B cell (primary cell): Measurements from ENCODE around the gene HDLBP. TPM values are rescaled to one million over a fixed set of nuclear protein-coding genes. Genes with fewer than 3 reads are reported as not detected.
"Not testable (repeated sequence)": the region's sequence is repeated elsewhere in the genome, so short reads cannot be mapped to it uniquely, and the experiment has no call there.

Experiments
- ATAC-seq: fragments of 200-7000 bp; cut with Tn5 transposase; one replicate; pipeline ENCODE4 v1.10.0; 2021; ENCODE audit warnings: low read depth, mild to moderate bottlenecking, moderate number of reproducible peaks, moderate library complexity
- CTCF ChIA-PET: fragments of 350-600 bp; sonication (Branson Sonifier 250); formaldehyde crosslinking; loops from one replicate; lab custom pipeline; 2021; ENCODE audit warnings: antibody characterized with exemption, inconsistent platforms; lab: Charles Lee
- POLR2A ChIA-PET: fragments of 350-600 bp; sonication (Branson Sonifier 250); formaldehyde crosslinking; loops from one replicate; lab custom pipeline; 2021; ENCODE audit warnings: antibody characterized with exemption; lab: Charles Lee
- DNase-seq: peaks from one replicate; pipeline ENCODE4 v3.0.0; 2013
- H2AFZ ChIP-seq: 2 replicates; pipeline ENCODE4 v1.6.1; 2012; ENCODE audit warnings: mild to moderate bottlenecking, low read depth, low read length; ENCODE audit not compliant: insufficient read depth, poor library complexity, severe bottlenecking
- H3K27ac ChIP-seq, 2 donors: 1 replicate in 1 of 2; 2 replicates in 1 of 2; pipeline ENCODE4 v1.5.1; 2012 to 2013; ENCODE audit warnings: low read length in 2 of 2, mild to moderate bottlenecking in 2 of 2, moderate library complexity in 1 of 2
- H3K27me3 ChIP-seq, 4 experiments: fragments of 200-600 bp in 1 of 4; sonication (generic) in 1 of 4; replicated peaks in 1 of 4; 1 replicate in 2 of 4; 2 replicates in 2 of 4; pipeline versions ENCODE4 v1.6.1 to v1.7.0; 2013 to 2016; ENCODE audit warnings: low read length in 3 of 4, mild to moderate bottlenecking in 2 of 4, mixed read lengths in 1 of 4, moderate library complexity in 1 of 4; ENCODE audit not compliant: insufficient read depth in 4 of 4, control insufficient read depth in 3 of 4; ENCODE audit errors: control extremely low read depth in 1 of 4
- H3K36me3 ChIP-seq, 2 experiments: replicated peaks in 1 of 2; 1 replicate in 1 of 2; 2 replicates in 1 of 2; pipeline versions ENCODE4 v1.6.1 to v1.7.1; 2013; ENCODE audit warnings: low read length in 1 of 2; ENCODE audit not compliant: insufficient read depth in 2 of 2, control insufficient read depth in 1 of 2; ENCODE audit errors: control extremely low read depth in 1 of 2, extremely low read depth in 1 of 2
- H3K4me1 ChIP-seq, 2 donors: fragments of 200-600 bp in 1 of 2; sonication (generic) in 1 of 2; 1 replicate in 1 of 2; 2 replicates in 1 of 2; pipeline versions ENCODE4 v1.5.1 to v1.6.1; 2013 to 2017; ENCODE audit warnings: low read length in 2 of 2; ENCODE audit not compliant: control insufficient read depth in 2 of 2, insufficient read depth in 2 of 2
- H3K4me2 ChIP-seq: replicated peaks from 2 replicates; pipeline ENCODE3; 2012; ENCODE audit warnings: mild to moderate bottlenecking, low read depth, low read length; ENCODE audit not compliant: poor library complexity, severe bottlenecking
- H3K4me3 ChIP-seq, 5 experiments: fragments of 200-600 bp in 1 of 5; sonication (generic) in 1 of 5; 1 replicate in 3 of 5; 2 replicates in 2 of 5; pipeline versions ENCODE4 v1.5.1 to v1.7.0; 2011 to 2016; ENCODE audit warnings: low read length in 4 of 5, mild to moderate bottlenecking in 4 of 5, low read depth in 2 of 5, control low read depth in 1 of 5, moderate library complexity in 1 of 5; ENCODE audit not compliant: insufficient read depth in 1 of 5; ENCODE audit errors: control extremely low read depth in 1 of 5, extremely low read depth in 1 of 5
- H3K79me2 ChIP-seq: fragments of 200-600 bp; sonication (generic); one replicate; pipeline ENCODE4 v1.6.0; 2016; ENCODE audit warnings: low read length; ENCODE audit not compliant: control insufficient read depth, insufficient read depth
- H3K9ac ChIP-seq: fragments of 200-600 bp; sonication (generic); 2 replicates; pipeline ENCODE4 v1.6.1; 2017; ENCODE audit warnings: mild to moderate bottlenecking, low read length, moderate library complexity
- H3K9me3 ChIP-seq, 3 donors: one replicate each; pipeline versions ENCODE4 v1.6.1 to v1.7.1; 2013; ENCODE audit warnings: low read length in 2 of 3; ENCODE audit not compliant: control insufficient read depth in 2 of 3, insufficient read depth in 1 of 3; ENCODE audit errors: control extremely low read depth in 1 of 3
- H4K20me1 ChIP-seq: 2 replicates; pipeline ENCODE4 v1.6.0; 2012; ENCODE audit warnings: mild to moderate bottlenecking, low read length; ENCODE audit not compliant: insufficient read depth, control insufficient read depth, poor library complexity, severe bottlenecking
- H3K27ac Mint-ChIP-seq: one replicate; pipeline ENCODE4 v1.8.0; 2021; ENCODE audit warnings: mixed read lengths
- H3K27me3 Mint-ChIP-seq: one replicate; pipeline ENCODE4 v1.8.0; 2021; ENCODE audit warnings: mixed read lengths
- H3K4me1 Mint-ChIP-seq: one replicate; pipeline ENCODE4 v1.8.0; 2021; ENCODE audit warnings: mixed read lengths
- H3K4me3 Mint-ChIP-seq: one replicate; pipeline ENCODE4 v1.8.0; 2021; ENCODE audit warnings: mixed read lengths
- H3K9me3 Mint-ChIP-seq: one replicate; pipeline ENCODE4 v1.8.0; 2022; ENCODE audit warnings: mixed read lengths; ENCODE audit not compliant: insufficient read depth
- CTCF ChIP-seq: fragments of 200-600 bp; IDR thresholded peaks from one replicate; pipeline ENCODE4 v1.8.0; 2022; ENCODE audit warnings: antibody characterized with exemption, mild to moderate bottlenecking
- EZH2 ChIP-seq: IDR thresholded peaks from 2 replicates; pipeline ENCODE4 v1.6.1; 2012; ENCODE audit warnings: borderline replicate concordance, low read depth, mild to moderate bottlenecking, moderate library complexity, low read length; ENCODE audit not compliant: insufficient read depth, poor library complexity, severe bottlenecking
- WGBS: methylation state at CpG from one replicate; pipeline ENCODE4 v1.1.5; 2013; ENCODE audit warnings: missing lambda C conversion rate; ENCODE audit not compliant: insufficient coverage; 5-methylcytosine and 5-hydroxymethylcytosine counted together
- intact Hi-C: fragments of 100-400 bp; cut with micrococcal nuclease; formaldehyde crosslinking; loops from one replicate; pipeline ENCODE4 v1.10.0; 2022
- polyA plus RNA-seq: library from polyadenylated mRNA; depleted of rRNA; stranded (reverse); fragments of >200 nt; gene quantifications from 2 replicates; pipeline ENCODE4 v1.2.3, GENCODE V29; 2012
- total RNA-seq, 2 donors: library from RNA; stranded (reverse); fragments of 120-200 nt in 1 of 2; gene quantifications; 1 replicate in 1 of 2; 2 replicates in 1 of 2; pipeline versions ENCODE4 v1.2.3 to v1.2.4, GENCODE V29; 2013 to 2022

HDLBP gene
- total and polyA plus RNA-seq, 2 donors (not counting 1 experiment from before 2014, with no cell fraction given): 55.1 to 127 TPM

GRCh38 chr2:241279413-241279812, 36.1 kb downstream of the HDLBP start:
- Histone ChIP-seq H2AFZ (no peak overlapping the region), H4K20me1 (peaks cover 18% of the 10 kb centered on the region), H3K27me3 (no peaks in the 10 kb centered on the region), H3K79me2 (peaks cover 55% of the 10 kb centered on the region), H3K4me3 (no peak overlapping the region), H3K36me3 (no peaks in the 10 kb centered on the region), H3K9me3 (no peaks in the 10 kb centered on the region), H3K27ac (no peak overlapping the region), H3K4me1 (no peaks in the 10 kb centered on the region), H3K4me2 (no peak overlapping the region), H3K9ac (no peak overlapping the region)
- WGBS: 90% methylated on average over 4 of the region's 8 CpGs
- CTCF ChIA-PET: no interaction called here
- Mint-ChIP-seq H3K4me3 (no peak overlapping the region), H3K27me3 (no peaks in the 10 kb centered on the region), H3K9me3 (no peaks in the 10 kb centered on the region), H3K4me1 (peaks cover 8% of the 10 kb centered on the region), H3K27ac (peak overlapping the region; percentile 32)
- intact Hi-C loops: no loop called here
- DNase-seq (no peak), ATAC-seq (no peak)
- POLR2A ChIA-PET: no interaction called here
- no peak for TF ChIP-seq EZH2
- TF ChIP-seq CTCF: no peak

GRCh38 chr2:241278306-241278705, 37.2 kb downstream of the HDLBP start:
- H3K9me3 ChIP-seq, H3K9me3 Mint-ChIP-seq, DNase-seq, H3K36me3 ChIP-seq, H3K27me3 ChIP-seq, H3K4me3 ChIP-seq, H3K4me1 ChIP-seq, H3K27me3 Mint-ChIP-seq, H3K27ac ChIP-seq, ATAC-seq, H3K27ac Mint-ChIP-seq, H3K4me2 ChIP-seq, POLR2A ChIA-PET, intact Hi-C loops, H3K9ac ChIP-seq, H2AFZ ChIP-seq, H3K4me3 Mint-ChIP-seq: not testable (repeated sequence)
- peaks cover 14% of the 10 kb centered on the region for H3K4me1 Mint-ChIP-seq
- CTCF ChIA-PET: interaction anchor here (0.7 kb wide), 1 partner anchor 17 kb away, joined by 3 read pairs; no protein-coding TSS in a partner anchor
- 100% methylated on average over 3 of the region's 7 CpGs for WGBS
- Histone ChIP-seq H4K20me1 (peaks cover 25% of the 10 kb centered on the region), H3K79me2 (peaks cover 50% of the 10 kb centered on the region)
